ENCODE measurements around the gene PCYOX1L.
"Not testable (repeated sequence)": the region's sequence is repeated elsewhere in the genome, so short reads cannot be mapped to it uniquely, and the experiment has no call there.

Gene PCYOX1L

GRCh38 chr5:149387982-149388381 lies 30.1 kb downstream of the PCYOX1L start:
- no peak for DNase-seq (ENCODE audit: low read depth)
- no peak for TF ChIP-seq CTCF (IDR thresholded peaks at IDR 0.05; ENCODE audit: insufficient read depth, low read depth, low read length, missing control alignments)
- H3K4me3 ChIP-seq (ENCODE audit: low read depth, low read length): no peak overlapping the region

- TF ChIP-seq CTCF (IDR thresholded peaks at IDR 0.05; ENCODE audit: insufficient read depth, low read depth, low read length, missing control alignments): no peak
- no peak overlapping the region for H3K4me3 ChIP-seq (ENCODE audit: low read depth, low read length)
- DNase-seq (ENCODE audit: low read depth): no peak
These were observed 30.8 kb downstream of the PCYOX1L start for GRCh38 chr5:149388498-149389190.

- no peak for DNase-seq (ENCODE audit: low read depth)
- no peak overlapping the region for H3K4me3 ChIP-seq (ENCODE audit: low read depth, low read length)
- TF ChIP-seq CTCF (IDR thresholded peaks at IDR 0.05; ENCODE audit: insufficient read depth, low read depth, low read length, missing control alignments): no peak
These were observed 32.0 kb downstream of the PCYOX1L start for GRCh38 chr5:149389552-149390495.

GRCh38 chr5:149391076-149391475 lies 33.2 kb downstream of the PCYOX1L start:
- not testable (repeated sequence) for H3K4me3 ChIP-seq (ENCODE audit: low read depth, low read length); DNase-seq (ENCODE audit: low read depth)

- H3K4me3 ChIP-seq (ENCODE audit: low read depth, low read length): no peak overlapping the region
- DNase-seq (ENCODE audit: low read depth): no peak
- TF ChIP-seq CTCF (IDR thresholded peaks at IDR 0.05; ENCODE audit: insufficient read depth, low read depth, low read length, missing control alignments): no peak
These were observed 33.7 kb downstream of the PCYOX1L start for GRCh38 chr5:149391524-149391923.

GRCh38 chr5:149392718-149393117 lies 34.9 kb downstream of the PCYOX1L start:
- no peak overlapping the region for H3K4me3 ChIP-seq (ENCODE audit: low read depth, low read length)
- no peak for TF ChIP-seq CTCF (IDR thresholded peaks at IDR 0.05; ENCODE audit: insufficient read depth, low read depth, low read length, missing control alignments)
- peak; percentile 25 for DNase-seq (ENCODE audit: low read depth)

GRCh38 chr5:149394996-149395395 lies 37.1 kb downstream of the PCYOX1L start:
- DNase-seq (ENCODE audit: low read depth); H3K4me3 ChIP-seq (ENCODE audit: low read depth, low read length): not testable (repeated sequence)

Data from GM12865 (cell line).